K562 (cell line): Measurements from ENCODE around the gene UBE3D. TPM values are rescaled to one million over a fixed set of nuclear protein-coding genes. Genes with fewer than 3 reads are reported as not detected.

Source experiments
- CC2D1A ChIP-seq: fragments of 450-650 bp; IDR thresholded peaks from 2 replicates; pipeline ENCODE4 v1.6.1; 2017; ENCODE audit warnings: mild to moderate bottlenecking
- SMC3 ChIP-seq: conservative IDR thresholded peaks from 2 replicates; pipeline ENCODE4 v1.6.1; 2011; ENCODE audit warnings: low read depth, low read length, improper control_type of control experiment; ENCODE audit not compliant: insufficient read depth
- STAG1 ChIP-seq: sonication (generic); formaldehyde crosslinking; IDR thresholded peaks from 2 replicates; pipeline ENCODE4 v1.5.0; 2020; ENCODE audit warnings: missing genetic modification reagents, borderline replicate concordance
- TAF9B ChIP-seq: fragments of 450-650 bp; IDR thresholded peaks from 2 replicates; pipeline ENCODE4 v1.6.1; 2018; ENCODE audit warnings: mild to moderate bottlenecking; ENCODE audit not compliant: partially characterized antibody
- TEAD4 ChIP-seq, 2 experiments: sonication (generic) in 1 of 2; formaldehyde crosslinking in 1 of 2; IDR thresholded peaks; 2 replicates each; pipeline versions ENCODE4 v1.6.1 to v1.8.0; 2012 to 2022; ENCODE audit warnings: borderline replicate concordance in 1 of 2, inconsistent platforms in 1 of 2, low read length in 1 of 2, mild to moderate bottlenecking in 1 of 2, missing genetic modification reagents in 1 of 2
- ZBTB8A ChIP-seq: fragments of 450-650 bp; IDR thresholded peaks from 2 replicates; pipeline ENCODE4 v1.6.1; 2018; ENCODE audit warnings: mild to moderate bottlenecking, moderate library complexity; ENCODE audit not compliant: partially characterized antibody
- ZNF695 ChIP-seq: fragments of 450-650 bp; formaldehyde crosslinking; IDR thresholded peaks from 2 replicates; pipeline ENCODE4 v1.4.0; 2020; ENCODE audit warnings: mild to moderate bottlenecking, moderate library complexity
- ZNF76 ChIP-seq: fragments of 250-450 bp; sonication (Bioruptor Pico); IDR thresholded peaks from 2 replicates; pipeline ENCODE4 v1.4.0; 2020; ENCODE audit warnings: mild to moderate bottlenecking, moderate library complexity, borderline replicate concordance
- polyA plus RNA-seq, 8 experiments: library from polyadenylated mRNA; depleted of rRNA in 4 of 8; stranded (reverse) in 5 of 8; unstranded in 3 of 8; fragments of >200 nt; fragmentation: Nextera tagmentation in 2 of 8; fragmentation: Illumina TruSeq in 1 of 8; extraction: Ambion mirVana in 2 of 8; extraction: Trizol in 1 of 8; gene quantifications; 2 replicates each; pipeline versions ENCODE4 v1.2.1 to v1.2.3, GENCODE V29; 2011 to 2014; ENCODE audit warnings: inconsistent platforms in 1 of 8, missing spikeins in 1 of 8
- total RNA-seq, 7 experiments: library from RNA; depleted of rRNA in 6 of 7; stranded (reverse); fragments of >200 nt in 6 of 7; fragmentation: Illumina TruSeq in 2 of 7; extraction: Trizol in 2 of 7; gene quantifications; 2 replicates each; pipeline versions ENCODE4 v1.2.1 to v1.2.3, GENCODE V29; 2011 to 2021; ENCODE audit warnings: low replicate concordance in 1 of 7
- TF ChIP-seq, protein P1 (sequence below): fragments of 450-650 bp; IDR thresholded peaks from 2 replicates; pipeline ENCODE4 v1.6.1; 2016; ENCODE audit warnings: low read depth
- TF ChIP-seq, protein P2 (sequence below), 3 experiments: IDR thresholded peaks in 2 of 3; conservative IDR thresholded peaks in 1 of 3; 2 replicates each; pipeline ENCODE4 v1.5.1; 2011 to 2012; ENCODE audit warnings: low read length in 3 of 3, mild to moderate bottlenecking in 3 of 3, control low read depth in 2 of 3, improper control_type of control experiment in 1 of 3, inconsistent platforms in 1 of 3, low read depth in 1 of 3, mixed read lengths in 1 of 3, moderate library complexity in 1 of 3; ENCODE audit not compliant: insufficient read depth in 2 of 3
- TF ChIP-seq, protein P3 (sequence below): fragments of 250-450 bp; sonication (Bioruptor Pico); IDR thresholded peaks from 2 replicates; pipeline ENCODE4 v1.8.0; 2021; ENCODE audit warnings: moderate library complexity, mild to moderate bottlenecking, inconsistent platforms
- TF ChIP-seq, protein P4 (sequence below): fragments of 450-650 bp; formaldehyde crosslinking; IDR thresholded peaks from 2 replicates; pipeline ENCODE4 v1.4.0; 2020; ENCODE audit warnings: mild to moderate bottlenecking, moderate library complexity

Gene UBE3D
- total and polyA plus RNA-seq, 9 of the 15 experiments (the other 6 are each of a cell fraction or from before 2014, with no cell fraction given), result 9.4 to 17.6 (median 11.9) TPM

DNA sequence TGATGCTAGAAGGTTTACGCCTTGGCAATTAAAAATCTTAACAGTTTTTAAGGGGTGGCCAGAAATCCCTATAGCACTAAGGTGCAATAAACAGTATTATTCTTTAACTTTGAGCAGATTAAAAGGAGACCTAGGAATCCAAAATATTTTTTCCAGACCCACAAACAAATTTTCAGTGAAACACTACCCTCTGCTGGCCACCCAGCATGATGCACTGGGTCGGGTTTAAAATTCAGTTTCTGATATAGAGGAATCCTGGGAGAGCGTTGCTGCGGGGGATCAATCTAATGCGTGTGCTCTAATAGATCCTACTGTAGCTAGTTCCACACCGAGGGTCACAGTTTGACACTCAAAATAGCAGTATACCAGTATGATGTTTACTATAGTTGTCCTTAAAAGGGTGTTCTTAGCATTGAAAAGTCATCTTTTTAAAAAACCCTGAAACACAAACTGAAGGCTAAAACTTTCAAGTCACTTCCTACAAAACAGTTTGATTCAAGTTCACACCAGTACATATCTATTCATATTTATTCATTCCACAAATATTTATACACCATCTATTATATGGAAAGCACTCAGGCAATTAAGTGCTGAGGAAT is 10.2 kb downstream of the UBE3D start (continued):
- TF ChIP-seq, protein P1, sequence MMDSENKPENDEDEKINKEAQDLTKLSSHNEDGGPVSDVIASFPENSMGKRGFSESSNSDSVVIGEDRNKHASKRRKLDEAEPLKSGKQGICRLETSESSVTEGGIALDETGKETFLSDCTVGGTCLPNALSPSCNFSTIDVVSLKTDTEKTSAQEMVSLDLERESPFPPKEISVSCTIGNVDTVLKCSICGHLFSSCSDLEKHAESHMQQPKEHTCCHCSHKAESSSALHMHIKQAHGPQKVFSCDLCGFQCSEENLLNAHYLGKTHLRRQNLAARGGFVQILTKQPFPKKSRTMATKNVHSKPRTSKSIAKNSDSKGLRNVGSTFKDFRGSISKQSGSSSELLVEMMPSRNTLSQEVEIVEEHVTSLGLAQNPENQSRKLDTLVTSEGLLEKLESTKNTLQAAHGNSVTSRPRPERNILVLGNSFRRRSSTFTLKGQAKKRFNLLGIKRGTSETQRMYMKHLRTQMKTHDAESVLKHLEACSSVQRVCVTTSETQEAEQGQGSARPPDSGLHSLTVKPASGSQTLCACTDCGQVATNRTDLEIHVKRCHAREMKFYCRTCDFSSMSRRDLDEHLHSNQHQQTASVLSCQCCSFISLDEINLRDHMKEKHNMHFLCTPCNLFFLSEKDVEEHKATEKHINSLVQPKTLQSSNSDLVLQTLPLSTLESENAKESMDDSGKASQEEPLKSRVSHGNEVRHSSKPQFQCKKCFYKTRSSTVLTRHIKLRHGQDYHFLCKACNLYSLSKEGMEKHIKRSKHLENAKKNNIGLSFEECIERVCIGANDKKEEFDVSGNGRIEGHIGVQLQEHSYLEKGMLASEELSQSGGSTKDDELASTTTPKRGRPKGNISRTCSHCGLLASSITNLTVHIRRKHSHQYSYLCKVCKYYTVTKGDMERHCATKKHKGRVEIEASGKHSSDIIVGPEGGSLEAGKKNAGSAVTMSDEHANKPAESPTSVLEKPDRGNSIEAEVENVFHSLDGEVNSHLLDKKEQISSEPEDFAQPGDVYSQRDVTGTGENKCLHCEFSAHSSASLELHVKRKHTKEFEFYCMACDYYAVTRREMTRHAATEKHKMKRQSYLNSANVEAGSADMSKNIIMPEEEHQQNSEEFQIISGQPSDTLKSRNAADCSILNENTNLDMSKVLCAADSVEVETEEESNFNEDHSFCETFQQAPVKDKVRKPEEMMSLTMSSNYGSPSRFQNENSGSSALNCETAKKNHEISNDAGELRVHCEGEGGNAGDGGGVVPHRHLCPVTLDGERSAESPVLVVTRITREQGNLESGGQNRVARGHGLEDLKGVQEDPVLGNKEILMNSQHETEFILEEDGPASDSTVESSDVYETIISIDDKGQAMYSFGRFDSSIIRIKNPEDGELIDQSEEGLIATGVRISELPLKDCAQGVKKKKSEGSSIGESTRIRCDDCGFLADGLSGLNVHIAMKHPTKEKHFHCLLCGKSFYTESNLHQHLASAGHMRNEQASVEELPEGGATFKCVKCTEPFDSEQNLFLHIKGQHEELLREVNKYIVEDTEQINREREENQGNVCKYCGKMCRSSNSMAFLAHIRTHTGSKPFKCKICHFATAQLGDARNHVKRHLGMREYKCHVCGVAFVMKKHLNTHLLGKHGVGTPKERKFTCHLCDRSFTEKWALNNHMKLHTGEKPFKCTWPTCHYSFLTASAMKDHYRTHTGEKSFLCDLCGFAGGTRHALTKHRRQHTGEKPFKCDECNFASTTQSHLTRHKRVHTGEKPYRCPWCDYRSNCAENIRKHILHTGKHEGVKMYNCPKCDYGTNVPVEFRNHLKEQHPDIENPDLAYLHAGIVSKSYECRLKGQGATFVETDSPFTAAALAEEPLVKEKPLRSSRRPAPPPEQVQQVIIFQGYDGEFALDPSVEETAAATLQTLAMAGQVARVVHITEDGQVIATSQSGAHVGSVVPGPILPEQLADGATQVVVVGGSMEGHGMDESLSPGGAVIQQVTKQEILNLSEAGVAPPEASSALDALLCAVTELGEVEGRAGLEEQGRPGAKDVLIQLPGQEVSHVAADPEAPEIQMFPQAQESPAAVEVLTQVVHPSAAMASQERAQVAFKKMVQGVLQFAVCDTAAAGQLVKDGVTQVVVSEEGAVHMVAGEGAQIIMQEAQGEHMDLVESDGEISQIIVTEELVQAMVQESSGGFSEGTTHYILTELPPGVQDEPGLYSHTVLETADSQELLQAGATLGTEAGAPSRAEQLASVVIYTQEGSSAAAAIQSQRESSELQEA, result no peak
- peak; percentile 25; the same call in 1 of the 2 replicates for TF ChIP-seq STAG1 (CRISPR knock-in tag)
- peak; percentile 70 for TF ChIP-seq SMC3
- TF ChIP-seq, protein P2, sequence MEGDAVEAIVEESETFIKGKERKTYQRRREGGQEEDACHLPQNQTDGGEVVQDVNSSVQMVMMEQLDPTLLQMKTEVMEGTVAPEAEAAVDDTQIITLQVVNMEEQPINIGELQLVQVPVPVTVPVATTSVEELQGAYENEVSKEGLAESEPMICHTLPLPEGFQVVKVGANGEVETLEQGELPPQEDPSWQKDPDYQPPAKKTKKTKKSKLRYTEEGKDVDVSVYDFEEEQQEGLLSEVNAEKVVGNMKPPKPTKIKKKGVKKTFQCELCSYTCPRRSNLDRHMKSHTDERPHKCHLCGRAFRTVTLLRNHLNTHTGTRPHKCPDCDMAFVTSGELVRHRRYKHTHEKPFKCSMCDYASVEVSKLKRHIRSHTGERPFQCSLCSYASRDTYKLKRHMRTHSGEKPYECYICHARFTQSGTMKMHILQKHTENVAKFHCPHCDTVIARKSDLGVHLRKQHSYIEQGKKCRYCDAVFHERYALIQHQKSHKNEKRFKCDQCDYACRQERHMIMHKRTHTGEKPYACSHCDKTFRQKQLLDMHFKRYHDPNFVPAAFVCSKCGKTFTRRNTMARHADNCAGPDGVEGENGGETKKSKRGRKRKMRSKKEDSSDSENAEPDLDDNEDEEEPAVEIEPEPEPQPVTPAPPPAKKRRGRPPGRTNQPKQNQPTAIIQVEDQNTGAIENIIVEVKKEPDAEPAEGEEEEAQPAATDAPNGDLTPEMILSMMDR (IDR thresholded peaks at IDR 0.05 in 2 of 3, conservative IDR thresholded peaks at IDR 0.05 in 1 of 3; ENCODE audit: insufficient read depth in 2 of 3, low read depth in 1 of 3, low read length in 3 of 3), result peak; percentile 56 to 80 (median 75)
- no peak for TF ChIP-seq ZNF695
- TF ChIP-seq, protein P3, sequence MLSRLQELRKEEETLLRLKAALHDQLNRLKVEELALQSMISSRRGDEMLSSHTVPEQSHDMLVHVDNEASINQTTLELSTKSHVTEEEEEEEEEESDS, result no peak
- TF ChIP-seq, protein P4, sequence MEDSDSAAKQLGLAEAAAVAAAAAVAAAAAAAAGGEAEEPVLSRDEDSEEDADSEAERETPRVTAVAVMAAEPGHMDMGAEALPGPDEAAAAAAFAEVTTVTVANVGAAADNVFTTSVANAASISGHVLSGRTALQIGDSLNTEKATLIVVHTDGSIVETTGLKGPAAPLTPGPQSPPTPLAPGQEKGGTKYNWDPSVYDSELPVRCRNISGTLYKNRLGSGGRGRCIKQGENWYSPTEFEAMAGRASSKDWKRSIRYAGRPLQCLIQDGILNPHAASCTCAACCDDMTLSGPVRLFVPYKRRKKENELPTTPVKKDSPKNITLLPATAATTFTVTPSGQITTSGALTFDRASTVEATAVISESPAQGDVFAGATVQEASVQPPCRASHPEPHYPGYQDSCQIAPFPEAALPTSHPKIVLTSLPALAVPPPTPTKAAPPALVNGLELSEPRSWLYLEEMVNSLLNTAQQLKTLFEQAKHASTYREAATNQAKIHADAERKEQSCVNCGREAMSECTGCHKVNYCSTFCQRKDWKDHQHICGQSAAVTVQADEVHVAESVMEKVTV, result peak; percentile 82
- TF ChIP-seq TAF9B, result no peak
- no peak for TF ChIP-seq ZNF76 (CRISPR knock-in tag)
- 0 out of 2 replicates have a peak, but pooled peaks have one; percentile 33 for TF ChIP-seq CC2D1A
- no peak for TF ChIP-seq TEAD4 (IDR thresholded peaks at IDR 0.05; ENCODE audit: low read length)
- no peak for TF ChIP-seq TEAD4 (CRISPR knock-in tag; IDR thresholded peaks at IDR 0.05; ENCODE audit: borderline replicate concordance)
- no peak for TF ChIP-seq ZBTB8A
